ENCODE data around the gene HLA-B.
A peak's percentile ranks its signal among the peaks of the same experiment; 100 is the strongest.

Gene HLA-B

DNA sequence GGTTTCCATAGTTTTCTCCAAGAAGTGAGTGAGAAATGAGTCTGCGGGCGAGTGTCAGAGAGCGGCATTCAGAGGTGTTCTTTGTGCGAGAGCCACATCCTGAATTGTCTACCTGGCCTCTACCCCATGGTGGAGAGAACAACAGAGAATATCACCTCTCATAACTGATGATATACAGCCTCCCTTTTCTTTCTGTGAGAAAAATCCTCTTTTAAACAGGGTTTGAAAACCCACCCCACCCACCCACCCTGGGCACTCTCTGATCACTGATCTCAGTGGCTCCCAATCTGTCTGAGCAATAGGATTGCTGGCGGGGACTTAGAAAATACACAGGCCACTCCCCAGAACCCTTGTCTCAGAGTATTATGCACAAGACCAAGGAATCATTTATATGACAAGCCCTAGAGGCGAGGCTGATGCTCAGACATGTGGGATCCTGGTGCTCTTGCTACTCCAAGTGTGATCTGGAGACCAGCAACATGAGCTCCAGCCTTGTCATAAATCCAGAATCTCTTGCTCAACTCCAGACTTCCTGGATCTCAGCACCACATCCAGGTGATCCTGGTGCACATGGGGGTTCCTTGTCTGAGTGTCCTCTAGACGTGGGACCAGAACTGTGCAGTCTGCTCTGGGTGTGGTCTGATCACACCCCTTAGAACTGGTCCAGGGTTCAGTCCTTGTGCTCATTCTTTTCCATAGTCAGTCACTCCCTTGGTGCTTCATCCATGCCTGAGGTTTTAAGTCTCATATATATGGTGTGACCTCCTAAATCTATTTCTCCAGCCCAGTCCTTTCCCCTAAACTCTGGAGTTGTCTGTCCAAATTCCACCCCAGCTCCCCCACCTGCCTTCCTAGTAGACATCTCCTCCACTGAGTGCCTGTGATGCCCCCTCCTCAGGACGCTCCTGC lies 5.3 kb downstream of the HLA-B start:
- DNase-seq = no peak

DNA sequence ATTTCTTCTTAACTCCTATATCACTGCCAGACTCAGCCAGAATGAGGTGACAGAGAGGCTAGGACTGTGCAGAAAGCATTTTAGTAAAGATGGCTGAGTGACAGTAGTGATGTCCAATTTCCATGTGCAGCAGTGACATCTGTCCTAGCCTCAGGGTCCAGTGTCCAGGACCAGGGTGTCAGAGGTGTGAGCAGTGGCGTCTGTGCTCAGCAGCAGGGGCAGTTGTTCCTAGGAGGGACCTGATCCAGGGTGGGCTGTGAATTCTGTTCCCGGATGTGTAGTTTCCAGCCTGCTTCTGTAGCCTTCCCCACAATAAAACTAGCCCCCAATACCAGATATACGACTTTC lies 6.0 kb downstream of the HLA-B start:
- no peak for DNase-seq

DNA sequence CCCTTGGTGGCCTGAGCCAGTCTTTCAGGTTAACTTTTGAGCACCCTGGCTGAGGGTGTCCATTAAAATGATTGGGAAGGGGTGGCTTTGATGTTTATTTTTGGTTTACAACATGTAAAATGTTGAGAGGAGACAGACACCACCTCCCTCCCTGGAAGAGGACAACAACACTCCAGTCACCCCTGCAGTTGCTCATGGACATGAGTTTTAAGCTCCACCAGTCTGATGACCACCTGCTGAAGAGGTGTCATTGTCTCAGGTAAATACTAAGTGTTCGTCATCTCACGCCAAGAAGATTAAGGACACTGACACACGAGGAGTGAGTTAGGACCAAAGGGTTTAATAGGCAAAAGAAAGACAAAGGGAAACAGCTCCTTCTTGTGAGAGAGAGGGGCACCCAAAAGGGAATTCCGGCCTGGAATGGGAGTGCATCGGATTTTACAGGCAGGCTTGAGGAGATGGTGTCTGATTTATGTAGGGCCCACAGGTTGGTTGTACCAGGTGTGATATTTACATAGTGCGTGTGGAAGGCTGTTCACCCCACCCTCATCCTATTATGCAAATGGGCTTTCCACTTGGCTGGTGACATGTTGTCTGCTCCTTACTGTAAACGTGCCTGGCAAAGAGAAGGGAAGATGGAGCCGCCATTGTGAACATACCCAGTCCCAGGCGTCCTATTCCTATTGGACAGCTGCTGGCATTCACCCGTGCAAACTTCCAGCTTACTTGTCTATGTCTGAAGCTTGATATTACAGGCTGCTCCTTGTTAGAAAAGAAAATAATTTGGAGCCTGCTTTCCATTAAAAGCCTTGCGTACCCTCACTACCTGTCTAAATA lies 6.6 kb downstream of the HLA-B start:
- no peak for DNase-seq

DNA sequence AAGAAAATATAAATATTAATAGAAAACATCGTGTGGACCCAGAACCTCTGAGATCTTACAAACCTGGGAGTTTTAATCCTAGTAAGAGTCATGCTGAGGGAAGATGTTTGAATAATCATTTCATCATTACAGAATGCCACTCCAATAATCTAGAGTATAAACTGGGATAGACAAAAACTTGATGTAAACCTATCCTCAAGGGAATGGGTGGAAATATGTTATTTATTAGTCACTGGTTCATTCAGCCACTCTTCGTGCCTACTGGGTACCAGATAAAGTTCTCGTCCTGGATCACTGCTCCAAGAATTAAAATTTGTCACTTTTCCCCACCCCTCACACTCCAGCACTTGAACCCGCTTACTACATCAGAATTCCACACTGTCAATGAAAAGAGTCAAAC lies 7.7 kb downstream of the HLA-B start:
- DNase-seq = no peak

DNA sequence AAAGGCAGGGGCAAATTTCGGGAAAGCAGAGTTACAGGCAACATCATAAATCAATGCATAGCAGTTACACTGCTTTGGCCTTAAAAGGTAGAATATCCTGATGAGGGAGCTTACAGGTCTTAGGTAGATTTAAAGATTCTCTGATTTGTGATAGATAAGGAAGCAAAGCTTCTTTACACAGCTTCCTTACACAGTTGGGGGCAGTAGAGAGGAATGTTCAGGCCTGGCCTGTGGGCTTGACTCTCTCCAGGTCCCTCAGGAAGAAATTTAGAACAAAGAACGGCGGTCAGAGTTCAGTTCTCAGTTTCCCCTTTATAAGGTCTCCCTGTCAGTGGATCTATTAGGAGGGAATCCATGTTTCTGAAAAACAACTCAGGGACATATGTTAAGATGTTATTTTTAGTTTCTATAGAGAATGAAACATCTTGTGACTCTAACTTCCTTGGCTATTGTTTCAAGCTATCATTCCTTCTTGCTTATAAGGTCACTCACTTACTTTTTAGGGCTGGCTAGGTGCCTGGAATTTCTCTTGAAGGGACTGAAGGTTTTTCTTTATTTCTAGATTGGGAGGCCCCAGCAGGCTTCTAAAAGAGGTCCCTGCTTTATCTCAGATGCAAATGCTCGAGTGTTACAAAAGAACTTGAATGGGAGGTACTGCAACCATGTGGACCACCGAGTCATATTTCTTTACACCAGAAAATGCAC lies 11.8 kb downstream of the HLA-B start:
- DNase-seq = no peak

DNA sequence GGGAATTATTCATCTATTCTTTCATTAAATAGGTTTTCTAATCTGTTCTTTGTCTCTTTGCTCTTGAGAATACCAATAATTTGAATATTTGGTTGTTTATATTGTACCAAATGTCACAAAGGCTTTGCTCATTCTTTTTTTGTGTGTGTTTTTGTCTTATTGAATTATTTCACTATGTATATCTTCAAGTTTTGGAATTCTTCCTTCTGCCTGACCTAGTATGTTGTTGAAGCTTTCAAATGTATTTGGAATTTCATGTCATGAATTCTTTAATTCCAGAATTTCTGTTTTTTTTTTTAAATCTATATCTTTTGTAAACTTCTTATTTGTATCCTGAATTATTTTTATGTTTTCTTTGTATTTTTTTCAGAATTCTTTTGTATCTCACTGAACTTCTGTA lies 16.8 kb downstream of the HLA-B start:
- no peak for DNase-seq

DNA sequence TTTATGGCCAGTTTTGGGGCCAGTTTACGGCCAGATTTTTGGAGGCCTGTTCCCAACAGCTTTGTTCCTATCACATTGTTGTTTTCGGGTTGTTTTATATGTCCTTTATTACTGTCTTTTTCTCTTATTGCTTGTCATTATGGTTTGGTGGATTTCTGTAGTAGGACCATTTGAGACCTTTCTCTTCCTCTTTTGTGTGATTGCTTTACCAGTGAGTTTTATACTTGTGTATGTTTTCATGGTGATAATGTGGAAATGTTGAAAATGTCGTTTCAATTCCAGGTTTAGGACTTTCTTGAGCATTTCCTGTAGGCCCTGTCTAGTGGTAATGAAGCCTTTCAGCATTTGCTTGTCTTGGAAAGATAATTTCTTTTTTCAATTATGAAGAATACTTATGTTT lies 17.8 kb downstream of the HLA-B start:
- no peak for DNase-seq

DNA sequence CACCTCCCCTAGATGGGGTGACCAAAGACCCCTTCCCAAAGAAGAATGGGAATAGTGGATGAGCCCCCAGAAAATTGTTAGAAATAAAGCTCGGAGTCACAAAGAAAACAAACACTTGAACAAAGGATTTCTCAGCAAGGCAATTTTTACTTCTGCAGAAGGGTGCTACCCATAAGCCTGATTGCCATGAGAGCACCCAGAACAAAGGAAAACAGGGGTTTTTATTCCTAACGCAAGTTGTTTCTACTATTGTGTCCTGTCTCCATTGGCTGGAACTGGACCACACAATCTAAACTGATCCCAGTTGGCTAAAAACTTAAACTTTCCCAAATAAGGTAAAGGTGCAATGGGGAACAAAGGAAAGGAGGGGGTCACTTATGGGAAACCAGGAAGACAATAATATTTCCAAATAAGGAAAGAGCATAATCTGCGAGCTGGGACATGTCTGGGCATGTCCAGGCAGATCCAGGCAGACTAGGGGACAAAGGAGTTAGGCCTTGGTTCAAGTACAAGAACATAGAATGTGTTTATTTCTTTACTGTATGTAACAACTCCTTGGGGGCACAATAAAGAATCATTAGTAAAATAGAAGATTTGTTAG lies 20.0 kb downstream of the HLA-B start:
- peak; percentile 45 for DNase-seq

DNA sequence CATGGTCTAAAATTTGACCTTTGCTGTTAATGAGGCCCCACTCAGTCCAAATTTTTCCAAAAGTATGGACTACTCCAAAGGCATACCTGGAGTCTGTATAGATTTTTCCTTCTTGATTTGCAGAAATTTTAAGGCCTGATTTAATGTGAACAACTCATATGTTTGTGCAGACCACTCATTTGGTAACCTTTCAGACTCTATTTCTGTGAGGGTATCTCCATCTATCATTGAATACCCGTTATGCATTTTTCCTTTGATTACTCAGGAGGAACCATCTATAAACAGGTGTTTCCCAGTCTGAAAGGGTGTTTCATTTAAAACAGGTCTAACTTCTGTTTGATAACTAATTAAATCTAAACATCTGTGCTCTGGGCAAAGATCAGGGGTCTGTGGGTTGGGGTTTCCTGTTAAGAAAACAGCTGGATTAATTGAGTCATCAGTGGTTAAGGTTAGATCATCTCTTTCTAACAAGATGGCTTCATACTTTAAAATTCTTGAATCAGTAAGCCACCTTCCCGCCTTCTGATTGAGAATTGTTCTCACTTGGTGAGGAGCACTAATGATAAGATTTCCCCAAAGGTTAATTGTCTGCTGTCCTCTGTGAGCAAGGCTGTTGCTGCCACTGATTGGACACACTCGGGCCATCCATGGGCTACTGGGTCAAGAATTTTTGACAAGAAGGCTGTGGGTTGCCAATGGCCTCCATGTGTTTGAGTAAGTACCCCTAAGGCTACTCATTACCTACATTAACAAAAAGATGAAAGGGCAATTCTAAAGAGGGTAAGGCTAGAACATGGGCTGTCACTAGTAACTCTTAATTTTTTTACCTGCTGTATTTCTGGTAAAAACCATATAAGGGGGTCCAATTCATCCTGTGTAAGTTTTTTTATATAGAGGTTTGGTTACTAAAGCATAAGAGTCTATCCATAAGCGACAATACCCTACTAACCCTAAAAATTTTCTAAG lies 24.1 kb downstream of the HLA-B start:
- DNase-seq = no peak

DNA sequence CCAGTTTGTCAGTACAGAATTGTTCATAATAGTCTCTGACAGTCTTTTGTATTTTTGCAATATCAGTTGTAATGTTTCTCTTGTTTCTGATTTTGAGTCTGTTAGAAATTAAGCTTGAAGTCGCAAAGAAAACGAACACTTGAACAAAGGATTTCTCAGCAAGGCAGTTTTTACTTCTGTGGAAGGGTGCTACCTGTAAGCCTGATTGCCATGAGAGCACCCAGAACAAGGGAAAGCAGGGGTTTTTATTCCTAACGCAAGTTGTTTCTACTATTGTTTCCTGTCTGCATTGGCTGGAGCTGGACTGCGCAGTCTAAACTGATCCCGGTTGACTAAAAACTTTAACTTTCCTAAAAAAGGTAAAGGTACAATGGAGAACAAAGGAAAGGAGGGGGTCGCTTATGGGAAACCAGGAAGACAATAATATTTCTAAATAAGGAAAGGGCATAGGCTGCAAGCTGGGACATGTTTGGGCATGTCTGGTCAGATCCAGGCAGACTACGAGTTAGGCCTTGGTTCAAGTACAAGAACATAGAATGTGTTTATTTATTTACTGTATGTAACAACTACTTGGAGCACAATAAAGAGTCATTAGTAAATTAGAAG lies 28.5 kb downstream of the HLA-B start:
- DNase-seq = no peak

DNA sequence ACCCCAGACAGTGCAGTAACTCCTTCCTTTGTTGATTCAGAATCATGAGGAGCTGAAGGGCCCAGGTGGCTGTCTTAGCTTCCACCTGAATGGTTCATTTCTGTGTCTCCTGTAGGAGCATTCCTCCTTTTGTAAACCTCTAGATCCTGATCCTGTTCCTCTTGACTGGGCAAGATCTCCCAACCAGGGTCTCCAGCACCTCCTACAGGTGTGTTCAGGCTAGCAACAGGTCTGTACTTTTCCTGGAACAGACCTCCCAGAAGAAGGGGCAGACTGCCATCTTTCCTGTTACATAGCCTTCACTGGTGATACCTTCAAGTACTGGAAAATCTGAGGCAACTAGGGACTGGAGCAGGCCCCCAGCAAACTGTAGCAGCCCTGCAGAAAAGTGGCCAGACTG lies 35.2 kb downstream of the HLA-B start:
- DNase-seq = no peak

DNA sequence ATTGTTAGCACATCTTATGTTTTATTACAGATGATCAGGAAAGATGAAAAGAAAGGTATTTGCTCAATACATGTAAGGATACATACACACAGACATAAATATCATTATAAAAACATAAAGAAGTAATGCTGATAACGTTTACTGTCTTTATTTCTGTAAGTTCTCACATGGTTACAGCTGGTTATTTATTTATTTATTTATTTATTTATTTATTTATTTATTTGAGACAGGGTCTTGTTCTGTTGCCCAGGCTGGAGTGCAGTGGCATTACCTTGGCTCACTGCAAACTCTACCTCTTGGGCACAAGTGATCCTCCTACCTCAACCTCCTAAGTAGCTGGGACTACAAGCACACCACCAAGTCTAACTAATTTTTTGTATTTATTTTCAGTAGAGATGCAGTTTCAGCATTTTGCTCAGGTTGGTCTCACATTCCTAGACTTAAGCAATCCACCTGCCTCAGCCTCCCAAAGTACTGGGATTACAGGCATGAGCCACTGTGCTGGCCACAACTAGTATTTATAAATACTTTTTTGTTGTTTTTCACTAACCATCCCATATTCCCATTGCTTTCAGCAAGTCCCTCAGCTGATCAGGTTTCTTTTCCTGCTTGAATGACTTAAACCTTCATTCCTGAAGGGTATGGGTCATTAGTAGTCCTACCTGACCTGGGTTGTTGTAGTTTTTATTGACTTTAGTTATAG lies 35.8 kb downstream of the HLA-B start:
- DNase-seq = no peak

DNA sequence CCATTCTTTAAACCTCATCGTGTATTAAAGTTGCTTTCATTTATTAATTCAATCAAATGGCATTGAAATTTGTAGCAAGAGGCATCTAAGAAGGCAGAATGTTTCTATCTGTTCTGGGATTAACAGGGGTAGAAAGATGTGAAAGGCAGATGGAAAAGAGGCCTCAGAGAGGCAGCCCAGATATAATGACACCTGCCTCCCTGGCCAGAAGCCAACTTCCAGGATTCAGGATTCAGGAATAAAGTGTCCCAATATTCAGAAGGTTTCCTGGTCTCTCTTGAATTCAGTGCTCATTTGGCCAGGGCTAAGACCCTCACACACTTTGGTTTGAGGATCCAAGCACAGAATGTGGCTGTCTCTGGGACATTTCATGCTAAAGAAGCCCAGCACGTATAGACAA lies 39.9 kb downstream of the HLA-B start:
- DNase-seq = no peak

DNA sequence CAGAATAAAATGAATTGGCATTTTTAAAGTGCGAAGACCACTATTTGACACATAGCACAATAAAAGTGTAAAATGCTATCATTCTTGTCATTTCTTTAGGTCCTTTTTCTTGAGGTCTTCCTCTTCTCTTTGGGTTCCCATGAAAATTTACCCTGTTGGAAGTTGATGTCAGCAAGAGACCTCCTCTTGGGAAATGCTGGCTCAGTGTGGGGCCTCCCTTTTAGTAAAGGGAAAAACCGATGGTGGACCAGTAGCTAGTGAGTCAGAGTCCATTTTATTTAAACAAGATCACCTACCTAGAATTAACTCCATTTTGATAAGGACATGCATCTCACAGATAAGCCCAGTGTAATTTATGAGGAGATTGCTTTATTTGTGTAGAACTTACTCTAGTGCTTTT lies 47.3 kb downstream of the HLA-B start:
- no peak for DNase-seq

DNA sequence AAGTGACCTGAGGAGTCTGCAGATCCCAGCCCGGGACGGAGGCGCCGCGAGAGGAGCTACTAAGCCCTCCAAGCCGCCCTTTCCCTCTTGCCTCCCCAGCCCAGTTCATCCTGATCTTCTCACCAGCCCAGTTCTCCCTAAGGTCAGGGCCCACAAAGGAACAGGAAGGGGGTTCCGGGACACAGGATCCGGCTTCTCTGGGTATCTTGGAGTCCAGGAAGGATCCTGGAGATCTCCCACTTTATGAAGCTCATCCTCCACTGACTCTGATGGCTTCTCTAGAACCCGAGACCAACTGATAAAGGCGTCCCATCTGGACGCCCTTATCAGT lies 48.2 kb downstream of the HLA-B start:
- DNase-seq = no peak

DNA sequence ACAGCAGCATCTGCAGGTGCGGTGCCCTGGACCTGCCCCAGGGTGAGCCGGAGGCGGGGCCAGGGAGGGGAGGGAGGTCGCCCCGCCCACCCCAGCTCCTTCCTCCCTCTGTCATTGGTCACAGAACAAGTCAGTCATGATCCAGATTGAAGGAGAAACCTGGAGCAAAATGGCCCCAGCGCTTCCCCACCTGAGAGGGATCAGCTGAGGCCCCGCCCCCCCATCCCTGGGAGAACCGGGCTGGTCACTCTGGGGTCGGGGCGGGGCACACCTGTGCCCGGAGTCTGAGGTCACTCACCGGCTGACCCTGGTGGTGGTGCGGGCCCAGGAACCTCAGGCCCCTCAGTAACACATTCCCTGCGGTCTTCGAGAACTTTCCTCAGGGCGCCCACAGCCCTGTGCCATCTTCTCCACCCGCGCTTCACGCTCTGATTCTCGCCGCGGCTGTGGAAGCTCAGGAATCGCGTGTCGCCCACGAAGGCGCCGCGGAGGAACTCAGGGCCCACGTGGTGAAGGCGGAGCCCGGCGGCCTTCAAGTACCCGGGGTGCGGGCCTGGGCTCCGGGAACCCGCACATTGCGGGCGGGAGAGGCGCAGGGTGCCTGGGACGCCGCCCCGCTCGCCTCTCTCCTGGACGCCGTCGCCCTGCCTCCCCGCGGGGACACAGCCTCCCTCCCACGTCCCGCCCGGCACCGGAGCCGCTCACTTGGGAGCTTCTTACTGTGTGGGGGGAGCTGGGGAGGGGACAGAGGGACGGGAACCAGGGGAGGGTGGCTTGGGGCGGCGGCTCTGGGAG lies 48.7 kb downstream of the HLA-B start:
- peak; percentile 56 for DNase-seq

DNA sequence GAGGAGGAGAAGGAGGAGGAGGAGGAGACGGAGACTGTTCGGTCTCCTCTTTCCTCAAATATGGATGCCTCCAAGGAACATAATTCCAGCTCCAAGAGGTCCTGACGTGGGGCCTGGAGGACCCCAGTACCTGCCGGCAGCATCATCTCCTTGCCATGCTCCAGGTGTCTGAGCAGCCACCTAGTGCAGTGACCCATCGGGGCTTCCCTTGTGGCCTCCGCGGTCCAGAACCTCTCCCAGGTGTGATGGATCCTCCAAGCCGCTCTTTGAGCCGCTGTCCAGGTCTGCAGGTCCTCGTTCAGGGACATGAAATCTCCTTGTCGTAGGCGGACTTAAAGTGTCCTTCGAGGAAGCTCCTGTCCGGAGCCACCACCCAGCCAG lies 49.3 kb downstream of the HLA-B start:
- no peak for DNase-seq

DNA sequence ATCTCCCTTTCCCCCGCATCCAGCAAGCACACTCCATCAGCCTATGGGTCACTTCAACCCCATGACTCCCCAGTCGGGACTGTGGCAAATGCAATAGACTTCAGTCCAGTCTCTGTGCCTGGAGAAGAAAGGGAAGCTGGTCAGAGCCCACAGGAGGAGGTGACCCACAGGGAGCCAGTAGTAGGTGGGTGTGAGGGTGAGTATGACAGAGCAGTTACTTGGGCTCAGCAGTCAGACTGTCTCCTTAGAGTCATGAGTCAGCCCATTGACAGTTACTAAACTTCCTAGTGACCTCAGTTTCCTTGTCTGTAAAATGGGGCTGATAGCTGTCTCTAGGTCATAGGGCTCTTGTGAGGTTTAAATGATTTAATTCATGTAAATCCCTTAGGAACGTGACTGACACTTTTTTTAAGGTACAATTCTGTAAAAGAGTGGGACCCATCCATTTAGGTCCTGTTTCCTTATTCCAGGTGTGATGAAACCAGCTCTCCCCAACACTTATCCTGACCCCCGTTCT lies 51.2 kb downstream of the HLA-B start:
- DNase-seq = no peak

DNA sequence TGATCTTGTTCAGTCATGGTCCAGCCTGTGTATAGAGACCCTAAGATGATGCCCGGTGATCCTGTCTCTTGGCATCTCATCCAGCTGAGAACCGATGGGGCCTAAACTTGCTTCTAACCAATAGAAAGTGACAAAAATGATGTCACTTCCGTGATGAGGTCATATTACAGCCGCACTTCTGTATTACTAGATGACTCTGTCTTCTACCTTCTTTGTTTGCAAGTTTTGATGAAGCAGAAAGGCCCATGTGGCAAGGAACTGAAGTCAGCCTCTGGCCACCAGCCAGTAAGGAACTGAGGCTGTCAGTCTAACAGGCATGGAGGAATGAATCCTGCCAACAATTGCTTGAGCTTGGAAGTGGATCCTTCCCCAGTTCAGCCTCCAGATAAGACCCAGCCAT lies 52.3 kb downstream of the HLA-B start:
- no peak for DNase-seq
